Epithelial cell of alveolus of lung (primary cell): Measurements from ENCODE around the gene PHLDB3. TPM values are rescaled to one million over a fixed set of nuclear protein-coding genes. Genes with fewer than 3 reads are reported as not detected.

ENCODE experiments used
- total RNA-seq: library from RNA; depleted of rRNA; stranded (reverse); fragments of >200 nt; gene quantifications from 2 replicates; pipeline ENCODE4 v1.2.1, GENCODE V29; 2015

Gene PHLDB3
- 8.0 and 22.2 TPM in 2 replicates for total RNA-seq

GRCh38 chr19:43504426-43505185 is at the start of gene PHLDB3:
TSS of gene PHLDB3 (minus strand) at chr19:43504746. CDS start at chr19:43504118, 628 bp downstream.

GRCh38 chr19:43532962-43533545 is 28.5 kb upstream of the PHLDB3 start, which contains the start of gene ZNF575:
TSS of gene ZNF575 (plus strand) at chr19:43533188. CDS start at chr19:43534423, 1,235 bp downstream.

GRCh38 chr19:43526884-43527859 is 22.6 kb upstream of the PHLDB3 start, which contains the start of gene ETHE1:
TSS of gene ETHE1 (minus strand) at chr19:43527201. CDS start at chr19:43527177, 24 bp downstream.

GRCh38 chr19:43465468-43466120 is 39.0 kb downstream of the PHLDB3 start, which contains the start of gene LYPD3:
TSS of gene LYPD3 (minus strand) at chr19:43465608. CDS start at chr19:43465571, 37 bp downstream.

Other genes starting within 250 kb of the PHLDB3 start
- not detected in 2 replicates for gene PSG9, start 235.2 kb downstream of the PHLDB3 start, total RNA-seq
- 0.78 TPM in 1 of 2 replicates, not detected in the other for gene CD177, start 151.1 kb downstream of the PHLDB3 start, total RNA-seq
- gene TEX101, start 89.9 kb downstream of the PHLDB3 start, total RNA-seq = not detected in 2 replicates
- gene LYPD3, start 39.1 kb downstream of the PHLDB3 start, total RNA-seq = 0.65 and 1.3 TPM in 2 replicates
- 89.1 and 93.0 TPM in 2 replicates for gene ETHE1, start 22.5 kb upstream of the PHLDB3 start, total RNA-seq
- gene ZNF575, start 28.4 kb upstream of the PHLDB3 start, total RNA-seq = 21.8 TPM in 1 of 2 replicates, not detected in the other
- gene XRCC1, start 70.8 kb upstream of the PHLDB3 start, total RNA-seq = 21.6 and 33.4 TPM in 2 replicates
- 4.6 and 5.3 TPM in 2 replicates for gene PINLYP, start 71.1 kb upstream of the PHLDB3 start, total RNA-seq
- 15.8 and 43.0 TPM in 2 replicates for gene IRGQ, start 91.4 kb upstream of the PHLDB3 start, total RNA-seq
- 7.2 and 19.6 TPM in 2 replicates for gene ZNF576, start 91.8 kb upstream of the PHLDB3 start, total RNA-seq
- gene SRRM5, start 107.3 kb upstream of the PHLDB3 start, total RNA-seq = 0.26 TPM in 1 of 2 replicates, not detected in the other
- 38.3 and 93.3 TPM in 2 replicates for gene ZNF428, start 114.9 kb upstream of the PHLDB3 start, total RNA-seq
- gene CADM4, start 135.1 kb upstream of the PHLDB3 start, total RNA-seq = 2.6 and 4.8 TPM in 2 replicates
- gene PLAUR, start 165.4 kb upstream of the PHLDB3 start, total RNA-seq = 119 and 142 TPM in 2 replicates
- not detected in 2 replicates for gene IRGC, start 211.3 kb upstream of the PHLDB3 start, total RNA-seq